Measurements from ENCODE around the gene SCLY.

SCLY gene

GRCh38 chr2:238069877-238070276, 9.1 kb downstream of the SCLY start:
- Histone ChIP-seq H3K9me3 (ENCODE audit: control insufficient read depth, low read length) (no peaks in the 10 kb centered on the region), H3K4me2 (ENCODE audit: low read length) (no peak overlapping the region), H2AFZ (no peak overlapping the region), H3K79me2 (no peaks in the 10 kb centered on the region), H3K9ac (no peak overlapping the region), H3K4me3 (ENCODE audit: low read depth, low read length) (no peak overlapping the region), H3K4me1 (no peaks in the 10 kb centered on the region), H3K27ac (no peak overlapping the region), H3K27me3 (ENCODE audit: control insufficient read depth, insufficient read depth, low read length) (no peaks in the 10 kb centered on the region), H3K36me3 (ENCODE audit: control insufficient read depth, insufficient read depth, low read length) (no peaks in the 10 kb centered on the region)
- TF ChIP-seq CTCF (IDR thresholded peaks at IDR 0.05) = no peak

- H3K4me1 ChIP-seq = no peaks in the 10 kb centered on the region
- H3K9me3 ChIP-seq (ENCODE audit: control insufficient read depth, low read length) = no peaks in the 10 kb centered on the region
- H3K4me3 ChIP-seq (ENCODE audit: low read depth, low read length) = no peak overlapping the region
- no peaks in the 10 kb centered on the region for H3K79me2 ChIP-seq
- no peak overlapping the region for H2AFZ ChIP-seq
- no peaks in the 10 kb centered on the region for H3K27me3 ChIP-seq (ENCODE audit: control insufficient read depth, insufficient read depth, low read length)
- H3K36me3 ChIP-seq (ENCODE audit: control insufficient read depth, insufficient read depth, low read length) = no peaks in the 10 kb centered on the region
- no peak overlapping the region for H3K9ac ChIP-seq
- no peak overlapping the region for H3K27ac ChIP-seq
- H3K4me2 ChIP-seq (ENCODE audit: low read length) = no peak overlapping the region
- TF ChIP-seq CTCF (IDR thresholded peaks at IDR 0.05) = no peak
Measured at GRCh38 chr2:238075397-238075796, 14.6 kb downstream of the SCLY start.

- no peak overlapping the region for H2AFZ ChIP-seq
- no peaks in the 10 kb centered on the region for H3K9me3 ChIP-seq (ENCODE audit: control insufficient read depth, low read length)
- no peaks in the 10 kb centered on the region for H3K79me2 ChIP-seq
- H3K9ac ChIP-seq = no peak overlapping the region
- H3K4me1 ChIP-seq = no peaks in the 10 kb centered on the region
- no peak overlapping the region for H3K4me3 ChIP-seq (ENCODE audit: low read depth, low read length)
- TF ChIP-seq CTCF (IDR thresholded peaks at IDR 0.05) = no peak
- H3K4me2 ChIP-seq (ENCODE audit: low read length) = no peak overlapping the region
- H3K36me3 ChIP-seq (ENCODE audit: control insufficient read depth, insufficient read depth, low read length) = no peaks in the 10 kb centered on the region
- no peak overlapping the region for H3K27ac ChIP-seq
- no peaks in the 10 kb centered on the region for H3K27me3 ChIP-seq (ENCODE audit: control insufficient read depth, insufficient read depth, low read length)
Measured at GRCh38 chr2:238077292-238077691, 16.5 kb downstream of the SCLY start.

GRCh38 chr2:238079874-238080327, 19.1 kb downstream of the SCLY start:
- no peak overlapping the region for H3K4me2 ChIP-seq (ENCODE audit: low read length)
- H3K27me3 ChIP-seq (ENCODE audit: control insufficient read depth, insufficient read depth, low read length) = no peaks in the 10 kb centered on the region
- H3K4me3 ChIP-seq (ENCODE audit: low read depth, low read length) = no peak overlapping the region
- H3K79me2 ChIP-seq = no peaks in the 10 kb centered on the region
- no peak overlapping the region for H2AFZ ChIP-seq
- no peaks in the 10 kb centered on the region for H3K9me3 ChIP-seq (ENCODE audit: control insufficient read depth, low read length)
- H3K4me1 ChIP-seq = no peaks in the 10 kb centered on the region
- no peak overlapping the region for H3K27ac ChIP-seq
- TF ChIP-seq CTCF (IDR thresholded peaks at IDR 0.05) = no peak
- H3K9ac ChIP-seq = no peak overlapping the region
- no peaks in the 10 kb centered on the region for H3K36me3 ChIP-seq (ENCODE audit: control insufficient read depth, insufficient read depth, low read length)

- H3K4me3 ChIP-seq (ENCODE audit: low read depth, low read length) = no peak overlapping the region
- no peak overlapping the region for H3K4me2 ChIP-seq (ENCODE audit: low read length)
- no peak overlapping the region for H2AFZ ChIP-seq
- H3K79me2 ChIP-seq = no peaks in the 10 kb centered on the region
- H3K27me3 ChIP-seq (ENCODE audit: control insufficient read depth, insufficient read depth, low read length) = no peaks in the 10 kb centered on the region
- no peaks in the 10 kb centered on the region for H3K36me3 ChIP-seq (ENCODE audit: control insufficient read depth, insufficient read depth, low read length)
- no peak for TF ChIP-seq CTCF (IDR thresholded peaks at IDR 0.05)
- no peaks in the 10 kb centered on the region for H3K4me1 ChIP-seq
- H3K9ac ChIP-seq = no peak overlapping the region
- no peaks in the 10 kb centered on the region for H3K9me3 ChIP-seq (ENCODE audit: control insufficient read depth, low read length)
- no peak overlapping the region for H3K27ac ChIP-seq
Measured at GRCh38 chr2:238080518-238080917, 19.7 kb downstream of the SCLY start.
